Thyroid gland (tissue), 4 donors: ENCODE results near the gene CDK8. TPM values are rescaled to one million over a fixed set of nuclear protein-coding genes. Genes with fewer than 3 reads are reported as not detected.

Experiments
- DNase-seq, 2 donors: peaks; one replicate each; pipeline ENCODE4 v3.0.0-alpha.2; 2019
- H3K27ac ChIP-seq, 3 donors: fragments of 200-600 bp; sonication (generic); 1 replicate in 2 of 3; 2 replicates in 1 of 3; pipeline ENCODE4 v1.5.1; 2016 to 2019; ENCODE audit warnings: mild to moderate bottlenecking in 1 of 3, moderate library complexity in 1 of 3
- H3K27me3 ChIP-seq: fragments of 200-600 bp; sonication (generic); one replicate; pipeline ENCODE4 v1.5.1; 2019
- H3K36me3 ChIP-seq, 2 donors: fragments of 200-600 bp; sonication (generic); one replicate each; pipeline ENCODE4 v1.5.1; 2016 to 2019
- H3K4me1 ChIP-seq, 2 donors: fragments of 200-600 bp; sonication (generic); one replicate each; pipeline ENCODE4 v1.5.1; 2017 to 2019
- H3K4me3 ChIP-seq, 3 donors: fragments of 200-600 bp; sonication (generic); replicated peaks in 1 of 3; 1 replicate in 2 of 3; 2 replicates in 1 of 3; pipeline ENCODE4 v1.5.1; 2016; ENCODE audit warnings: mild to moderate bottlenecking in 1 of 3
- H3K9me3 ChIP-seq: fragments of 200-600 bp; sonication (generic); one replicate; pipeline ENCODE4 v1.5.1; 2017
- CTCF ChIP-seq, 6 experiments: fragments of 200-600 bp in 3 of 6; fragments of 450-650 bp in 3 of 6; sonication (generic) in 3 of 6; IDR thresholded peaks; one replicate each; pipeline ENCODE4 v1.5.1; 2016 to 2019; ENCODE audit warnings: antibody characterized with exemption in 6 of 6, mild to moderate bottlenecking in 2 of 6, inconsistent platforms in 1 of 6, moderate library complexity in 1 of 6
- POLR2A ChIP-seq, 2 donors: fragments of 450-650 bp; IDR thresholded peaks; one replicate each; pipeline ENCODE4 v1.6.1; 2017; ENCODE audit warnings: antibody characterized with exemption in 2 of 2, mild to moderate bottlenecking in 2 of 2, moderate library complexity in 1 of 2
- WGBS, 2 donors: methylation state at CpG; one replicate each; pipeline ENCODE4 v1.1.5; 2017; 5-methylcytosine and 5-hydroxymethylcytosine counted together
- intact Hi-C: fragments of 100-400 bp; cut with DNase I; formaldehyde crosslinking; loops from one replicate; pipeline ENCODE4 v1.15.1; 2023
- total RNA-seq, 4 donors: library from RNA; depleted of rRNA; stranded (reverse); fragments of >200 nt; gene quantifications; one replicate each; pipeline ENCODE4 v1.2.3, GENCODE V29; 2016

Gene CDK8
- total RNA-seq, 4 donors from 2014 or later: 14.2 to 16.2 (median 15.1) TPM

GRCh38 chr13:26376430-26376829 lies 122.5 kb downstream of the CDK8 start:
- TF ChIP-seq CTCF (IDR thresholded peaks at IDR 0.05) (no peak), POLR2A (IDR thresholded peaks at IDR 0.05) (no peak)
- Histone ChIP-seq H3K9me3 (no peaks in the 10 kb centered on the region), H3K4me3 (no peak overlapping the region), H3K27me3 (no peaks in the 10 kb centered on the region), H3K4me1 (no peaks in the 10 kb centered on the region), H3K36me3 (no peaks in the 10 kb centered on the region), H3K27ac (no peak overlapping the region)
- intact Hi-C loops: no loop called here
- no peak for DNase-seq

- DNase-seq: peak; percentile 6 to 9
- Histone ChIP-seq H3K4me3 (no peak overlapping the region), H3K9me3 (no peaks in the 10 kb centered on the region), H3K4me1 (no peaks in the 10 kb centered on the region), H3K36me3 (no peaks in the 10 kb centered on the region), H3K27ac (no peak overlapping the region), H3K27me3 (no peaks in the 10 kb centered on the region)
- intact Hi-C loops: no loop called here
- TF ChIP-seq POLR2A (IDR thresholded peaks at IDR 0.05) (no peak), CTCF (IDR thresholded peaks at IDR 0.05) (peak in 1 of 6 experiments; percentile 25)
Measured at GRCh38 chr13:26377038-26377437, 123.1 kb downstream of the CDK8 start.

- no peak overlapping the region for H3K4me3 ChIP-seq
- no peaks in the 10 kb centered on the region for H3K27me3 ChIP-seq
- TF ChIP-seq POLR2A (IDR thresholded peaks at IDR 0.05) (no peak), CTCF (IDR thresholded peaks at IDR 0.05) (no peak)
- intact Hi-C loops: no loop called here
- no peaks in the 10 kb centered on the region for H3K9me3 ChIP-seq
- no peaks in the 10 kb centered on the region for H3K36me3 ChIP-seq
- no peak for DNase-seq
- H3K27ac ChIP-seq: no peak overlapping the region
- WGBS, 2 donors: 88 to 91% methylated on average over 3 of the region's 3 CpGs
- no peaks in the 10 kb centered on the region for H3K4me1 ChIP-seq
Measured at GRCh38 chr13:26378116-26378515, 124.2 kb downstream of the CDK8 start.

GRCh38 chr13:26379831-26380230 lies 125.9 kb downstream of the CDK8 start:
- Histone ChIP-seq H3K9me3 (no peaks in the 10 kb centered on the region), H3K27ac (no peak overlapping the region), H3K27me3 (no peaks in the 10 kb centered on the region), H3K36me3 (no peaks in the 10 kb centered on the region), H3K4me1 (no peaks in the 10 kb centered on the region), H3K4me3 (no peak overlapping the region)
- 96 to 97% methylated on average over 5 of the region's 5 CpGs for WGBS, 2 donors
- no peak for DNase-seq
- intact Hi-C loops: no loop called here
- no peak for TF ChIP-seq CTCF (IDR thresholded peaks at IDR 0.05)
- no peak for TF ChIP-seq POLR2A (IDR thresholded peaks at IDR 0.05)

- TF ChIP-seq CTCF (IDR thresholded peaks at IDR 0.05): no peak
- no peak for TF ChIP-seq POLR2A (IDR thresholded peaks at IDR 0.05)
- no peaks in the 10 kb centered on the region for H3K27me3 ChIP-seq
- H3K27ac ChIP-seq: no peak overlapping the region
- intact Hi-C loops: no loop called here
- H3K4me3 ChIP-seq: no peak overlapping the region
- no peaks in the 10 kb centered on the region for H3K4me1 ChIP-seq
- WGBS, 2 donors: 88 to 90% methylated on average over 2 of the region's 2 CpGs
- H3K36me3 ChIP-seq: no peaks in the 10 kb centered on the region
- no peak for DNase-seq
- no peaks in the 10 kb centered on the region for H3K9me3 ChIP-seq
Measured at GRCh38 chr13:26380930-26381329, 127.0 kb downstream of the CDK8 start.
